GM19023 (cell line): ENCODE measurements around the gene WDR76.

ENCODE experiments used
- ATAC-seq: cut with Tn5 transposase; IDR thresholded peaks from one replicate; pipeline ENCODE4 v1.9.1; 2021; ENCODE audit warnings: mild to moderate bottlenecking, moderate library complexity; ENCODE audit not compliant: unreplicated experiment

The WDR76 gene

DNA sequence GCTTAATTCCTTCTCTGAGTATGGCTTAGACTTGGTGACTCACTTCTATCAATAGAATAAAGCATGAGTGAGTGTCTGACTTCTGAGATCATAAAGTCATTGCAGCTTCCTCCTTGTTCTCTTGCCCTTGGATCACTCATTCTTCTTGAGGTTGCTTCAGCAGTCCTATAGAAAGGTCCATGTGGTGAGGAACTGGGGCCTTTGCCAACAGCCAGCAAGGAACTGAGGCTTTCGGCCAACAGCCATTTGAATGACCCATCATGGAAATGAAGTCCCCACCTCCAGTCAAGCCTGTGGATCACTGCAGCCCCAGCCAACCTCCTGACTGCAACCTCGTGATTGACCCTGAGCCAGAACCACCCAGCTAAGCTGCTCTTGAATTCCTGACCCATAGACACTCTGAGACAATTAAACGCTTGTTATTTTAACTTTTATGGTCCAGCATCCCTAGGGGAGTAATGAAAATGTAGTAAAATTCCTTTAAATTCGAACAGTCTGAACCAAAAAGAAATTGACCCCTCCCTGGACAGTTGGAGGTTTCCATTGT is 84.5 kb downstream of the WDR76 start:
- no peak for ATAC-seq

GRCh38 chr15:43912208-43912607 is 85.4 kb downstream of the WDR76 start:
- ATAC-seq: no peak

- ATAC-seq: no peak
Observed at GRCh38 chr15:43913026-43913780, 86.4 kb downstream of the WDR76 start.

DNA sequence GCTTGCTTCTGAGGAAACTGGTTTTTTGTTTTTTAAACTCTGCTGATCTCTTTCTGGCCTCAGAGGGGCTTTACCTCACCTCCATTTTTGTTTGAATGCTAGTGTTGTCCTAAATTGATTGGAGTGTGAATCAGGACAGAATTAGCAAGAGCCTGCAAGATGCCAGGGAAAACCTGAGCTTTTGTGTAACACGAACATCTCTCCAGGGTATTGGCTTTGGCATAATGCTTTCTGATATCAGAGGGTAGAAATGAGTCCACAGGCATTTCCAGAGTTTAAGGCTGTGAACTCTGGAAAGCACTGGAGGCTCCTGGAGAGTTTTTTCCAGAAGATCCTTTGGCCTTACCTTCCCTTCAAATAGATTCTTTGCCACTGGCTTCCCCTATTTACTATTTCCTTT is 87.1 kb downstream of the WDR76 start:
- ATAC-seq: no peak

DNA sequence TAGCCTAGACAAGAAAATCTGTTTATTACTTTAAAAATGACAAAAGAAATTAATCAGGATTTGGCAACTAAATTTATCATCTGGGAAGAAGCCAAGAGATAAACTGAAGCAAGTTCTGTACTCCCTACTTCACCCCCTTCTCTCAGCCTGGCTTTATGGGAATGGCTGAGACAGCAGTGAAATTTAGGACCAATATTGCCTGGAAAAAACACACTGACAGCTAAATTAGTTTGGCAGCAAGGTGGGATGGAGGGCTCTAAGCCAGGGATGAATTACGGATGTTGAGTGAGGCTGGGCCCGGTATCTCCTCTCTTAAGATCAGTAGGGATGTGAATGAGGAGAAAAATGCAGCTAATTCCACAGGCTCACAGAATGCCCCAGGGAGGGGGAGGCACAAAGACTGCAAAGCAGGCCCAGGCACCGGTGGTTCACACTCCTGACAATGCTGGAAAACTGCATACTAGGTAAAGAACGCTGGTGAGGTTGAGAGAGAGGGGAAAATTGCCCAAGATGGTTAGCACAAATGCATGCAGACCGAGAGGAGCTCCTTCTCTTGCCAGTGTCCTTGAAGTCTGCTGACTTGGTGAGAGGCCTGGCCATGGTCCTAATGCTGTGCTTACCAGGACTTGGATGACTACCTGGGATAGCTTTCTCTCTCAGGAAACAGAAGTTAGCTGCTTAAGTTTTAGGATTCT is 89.0 kb downstream of the WDR76 start:
- ATAC-seq: no peak

DNA sequence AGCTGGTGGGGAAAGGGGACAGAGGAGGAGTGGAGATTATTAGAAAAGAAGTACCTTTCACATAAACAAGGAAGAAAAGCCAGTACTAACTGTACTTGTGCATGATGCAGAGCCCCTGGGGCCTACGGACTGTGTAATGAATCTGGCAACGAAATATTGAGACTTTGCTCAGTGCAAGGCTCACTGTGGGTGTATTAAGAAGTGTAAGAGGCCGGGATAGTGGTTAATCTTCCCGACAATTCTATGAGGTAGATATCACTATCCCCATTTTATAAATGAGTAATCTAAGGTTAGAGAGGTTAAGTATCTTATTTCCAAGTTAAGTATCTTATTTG is 89.5 kb downstream of the WDR76 start:
- no peak for ATAC-seq
